Measurements from ENCODE around the gene ATAD2B.

The ATAD2B gene

GRCh38 chr2:23761638-23762037 is 165.3 kb downstream of the ATAD2B start:
- no peak for TF ChIP-seq CTCF (IDR thresholded peaks at IDR 0.05; ENCODE audit: low read depth, low read length)

DNA sequence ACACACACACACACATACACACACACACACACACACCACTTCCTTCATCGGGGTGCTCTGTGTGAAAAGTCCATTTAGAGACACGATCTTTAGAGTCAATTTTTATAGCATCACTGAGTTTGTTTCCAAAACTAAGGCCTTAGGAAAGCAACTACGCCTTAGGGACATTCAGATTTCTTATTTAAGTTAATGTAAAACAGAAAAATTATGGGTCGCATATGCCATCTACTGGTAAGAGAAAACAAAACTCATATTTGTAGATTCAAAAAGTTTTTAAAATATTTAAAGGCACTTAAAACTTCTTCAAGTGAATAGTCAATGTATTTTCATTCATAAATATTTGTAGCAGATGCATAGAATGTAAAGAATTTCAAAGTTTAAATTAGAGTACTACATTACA is 166.2 kb downstream of the ATAD2B start:
- TF ChIP-seq CTCF (IDR thresholded peaks at IDR 0.05; ENCODE audit: low read depth, low read length), result no peak

More at GRCh38 chr2:23761638-23762037, 165.3 kb downstream of the ATAD2B start:
- H3K4me3 ChIP-seq (ENCODE audit: low read depth, low read length), result no peak overlapping the region

GRCh38 chr2:23757686-23758433 is 169.1 kb downstream of the ATAD2B start:
- H3K4me3 ChIP-seq (ENCODE audit: low read depth, low read length), result no peak overlapping the region
- no peak for TF ChIP-seq CTCF (IDR thresholded peaks at IDR 0.05; ENCODE audit: low read depth, low read length)

More for the DNA sequence above, 166.2 kb downstream of the ATAD2B start:
- no peak overlapping the region for H3K4me3 ChIP-seq (ENCODE audit: low read depth, low read length)

GRCh38 chr2:23756593-23757292 is 170.2 kb downstream of the ATAD2B start:
- TF ChIP-seq CTCF (IDR thresholded peaks at IDR 0.05; ENCODE audit: low read depth, low read length), result no peak
- H3K4me3 ChIP-seq (ENCODE audit: low read depth, low read length), result no peak overlapping the region

DNA sequence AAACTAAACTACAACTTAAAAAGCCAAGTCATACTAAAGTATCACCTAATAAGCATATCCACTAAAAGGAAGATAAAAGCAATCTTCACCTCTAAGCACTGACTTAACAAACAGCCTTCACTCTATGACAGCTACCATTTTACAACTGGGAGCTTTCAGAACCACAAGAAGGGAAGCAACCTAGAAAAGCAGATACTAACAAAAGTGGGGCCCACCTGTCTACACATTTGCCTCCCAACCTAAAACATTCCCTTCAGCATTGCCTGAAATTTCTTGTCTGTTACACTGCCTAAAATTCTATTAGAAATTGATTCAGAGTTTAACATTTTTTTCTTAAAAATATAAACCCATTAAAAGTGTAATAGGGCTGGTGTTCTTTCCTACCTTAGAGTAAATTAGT is 172.0 kb downstream of the ATAD2B start:
- no peak for TF ChIP-seq CTCF (IDR thresholded peaks at IDR 0.05; ENCODE audit: low read depth, low read length)
- no peak overlapping the region for H3K4me3 ChIP-seq (ENCODE audit: low read depth, low read length)

DNA sequence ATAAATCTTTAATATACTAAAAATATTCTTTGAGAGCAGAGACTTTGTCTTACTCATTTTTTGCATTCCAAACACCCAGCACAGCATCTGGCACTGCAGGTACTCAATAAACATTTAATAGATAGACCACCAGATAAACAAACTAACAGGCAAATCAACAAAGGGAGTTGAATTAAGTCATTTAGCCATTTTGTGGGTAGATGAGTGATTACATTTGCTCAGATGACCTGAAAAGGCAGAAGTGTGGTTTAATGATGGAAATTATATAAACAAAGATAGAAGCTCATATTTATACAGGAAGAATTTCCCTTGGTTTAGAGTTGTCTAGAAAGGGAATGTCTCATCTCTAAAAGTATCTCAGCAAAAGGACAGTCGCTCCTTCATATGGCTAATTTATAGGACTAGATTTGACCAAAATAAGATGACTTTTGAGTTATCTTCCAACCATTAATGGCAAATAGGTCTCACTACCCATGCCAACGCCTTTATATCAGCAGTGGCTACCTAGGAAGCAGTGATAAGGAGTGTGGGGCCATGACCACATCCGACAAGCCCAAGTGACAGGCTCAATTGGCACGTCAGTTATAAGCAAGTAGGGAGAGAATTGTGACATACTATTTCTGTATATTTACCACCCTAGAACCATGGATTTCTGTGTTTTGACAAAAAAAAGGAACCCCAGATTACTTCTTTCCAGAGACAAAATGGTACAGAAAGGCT is 173.5 kb downstream of the ATAD2B start:
- H3K4me3 ChIP-seq (ENCODE audit: low read depth, low read length), result no peak overlapping the region
- no peak for TF ChIP-seq CTCF (IDR thresholded peaks at IDR 0.05; ENCODE audit: low read depth, low read length)

Measured in WI38 (cell line).